NCI-H2029 (cell line): ENCODE data around the gene CD276.
"Not testable (repeated sequence)": the region's sequence is repeated elsewhere in the genome, so short reads cannot be mapped to it uniquely, and the experiment has no call there.

Experiments
- DNase-seq: peaks from one replicate; lab custom pipeline; 2025; lab: John Stamatoyannopoulos, UW

Gene CD276

GRCh38 chr15:73684581-73685455 lies 635 bp downstream of the CD276 start:
- no peak for DNase-seq

- DNase-seq, result no peak
These were observed 1.8 kb downstream of the CD276 start for GRCh38 chr15:73685981-73686380.

- no peak for DNase-seq
These were observed 2.6 kb downstream of the CD276 start for GRCh38 chr15:73686781-73687256.

- no peak for DNase-seq
These were observed 3.2 kb downstream of the CD276 start for GRCh38 chr15:73687351-73687750.

GRCh38 chr15:73688455-73688854 lies 4.3 kb downstream of the CD276 start:
- DNase-seq, result no peak

- DNase-seq, result no peak
These were observed 7.2 kb downstream of the CD276 start for GRCh38 chr15:73691396-73691795.

GRCh38 chr15:73694419-73694818 lies 10.2 kb downstream of the CD276 start:
- no peak for DNase-seq

- DNase-seq, result no peak
These were observed 11.8 kb downstream of the CD276 start for GRCh38 chr15:73695773-73696640.

GRCh38 chr15:73696641-73697001 lies 12.4 kb downstream of the CD276 start:
- no peak for DNase-seq

GRCh38 chr15:73697033-73697467 lies 12.9 kb downstream of the CD276 start:
- DNase-seq, result peak; percentile 86

GRCh38 chr15:73699249-73700040 lies 15.3 kb downstream of the CD276 start:
- DNase-seq, result no peak

GRCh38 chr15:73700041-73700842 lies 16.1 kb downstream of the CD276 start:
- DNase-seq, result peak; percentile 12

- not testable (repeated sequence) for DNase-seq
These were observed 18.4 kb downstream of the CD276 start for GRCh38 chr15:73702311-73703239.

- not testable (repeated sequence) for DNase-seq
These were observed 19.4 kb downstream of the CD276 start for GRCh38 chr15:73703601-73704000.

GRCh38 chr15:73704142-73704868 lies 20.1 kb downstream of the CD276 start:
- DNase-seq, result not testable (repeated sequence)

- no peak for DNase-seq
These were observed 20.9 kb downstream of the CD276 start for GRCh38 chr15:73704869-73705645.

GRCh38 chr15:73708691-73709090 lies 24.5 kb downstream of the CD276 start:
- no peak for DNase-seq

- DNase-seq, result no peak
These were observed 25.1 kb downstream of the CD276 start for GRCh38 chr15:73709241-73709640.
